Keratinocyte (primary cell): ENCODE data around the gene SH2D6. TPM values are rescaled to one million over a fixed set of nuclear protein-coding genes. Genes with fewer than 3 reads are reported as not detected.

Experiments used
- DNase-seq: peaks from one replicate; pipeline ENCODE4 v3.0.0-alpha.2; 2011; ENCODE audit warnings: low read depth, missing footprints, low spot score
- FAIRE-seq: peaks from 2 replicates; lab custom pipeline; 2011; peaks lifted over from hg19 to GRCh38; lab: Jason Lieb, UNC
- H2AFZ ChIP-seq: 2 replicates; pipeline ENCODE4 v1.6.0; 2012; ENCODE audit warnings: low read length, control low read depth, inconsistent platforms; ENCODE audit not compliant: control insufficient read depth
- H3K27ac ChIP-seq: 2 replicates; pipeline ENCODE4 v1.5.1; 2011; ENCODE audit warnings: low read length; ENCODE audit not compliant: control insufficient read depth, insufficient read depth
- H3K27me3 ChIP-seq: 3 replicates; pipeline ENCODE4 v1.6.0; 2011; ENCODE audit warnings: low read length; ENCODE audit not compliant: control insufficient read depth, insufficient read depth; ENCODE audit errors: extremely low read depth
- H3K36me3 ChIP-seq, 2 experiments: 2 replicates in 1 of 2; 3 replicates in 1 of 2; pipeline ENCODE4 v1.5.1; 2011; ENCODE audit warnings: low read length in 2 of 2, mild to moderate bottlenecking in 1 of 2; ENCODE audit not compliant: control insufficient read depth in 2 of 2, insufficient read depth in 2 of 2; ENCODE audit errors: extremely low read depth in 1 of 2
- H3K4me1 ChIP-seq: 3 replicates; pipeline ENCODE4 v1.5.1; 2011; ENCODE audit warnings: low read length; ENCODE audit not compliant: control insufficient read depth, insufficient read depth; ENCODE audit errors: extremely low read depth
- H3K4me2 ChIP-seq: 3 replicates; pipeline ENCODE4 v1.6.0; 2011; ENCODE audit warnings: low read depth, low read length; ENCODE audit not compliant: control insufficient read depth, insufficient read depth; ENCODE audit errors: extremely low read depth
- H3K4me3 ChIP-seq, 3 experiments: fragments of 200-600 bp in 1 of 3; sonication (generic) in 1 of 3; 2 replicates in 2 of 3; 3 replicates in 1 of 3; pipeline ENCODE4 v1.5.1; 2011 to 2016; ENCODE audit warnings: low read length in 3 of 3, mild to moderate bottlenecking in 3 of 3, control low read depth in 2 of 3, inconsistent platforms in 1 of 3, low read depth in 1 of 3, mixed read lengths in 1 of 3, mixed run types in 1 of 3, moderate library complexity in 1 of 3; ENCODE audit not compliant: control insufficient read depth in 2 of 3, insufficient read depth in 2 of 3; ENCODE audit errors: extremely low read depth in 1 of 3
- H3K79me2 ChIP-seq: 2 replicates; pipeline ENCODE4 v1.6.0; 2012; ENCODE audit warnings: low read length; ENCODE audit not compliant: control insufficient read depth, insufficient read depth
- H3K9ac ChIP-seq: 3 replicates; pipeline ENCODE4 v1.6.0; 2011; ENCODE audit warnings: low read length; ENCODE audit not compliant: control insufficient read depth, insufficient read depth; ENCODE audit errors: extremely low read depth
- H3K9me1 ChIP-seq: 3 replicates; pipeline ENCODE4 v1.6.0; 2011; ENCODE audit warnings: low read length; ENCODE audit not compliant: control insufficient read depth, insufficient read depth; ENCODE audit errors: extremely low read depth
- H3K9me3 ChIP-seq: 2 replicates; pipeline ENCODE4 v1.5.1; 2012; ENCODE audit warnings: low read depth, low read length; ENCODE audit not compliant: control insufficient read depth
- H4K20me1 ChIP-seq: 3 replicates; pipeline ENCODE4 v1.6.0; 2011; ENCODE audit warnings: low read length; ENCODE audit not compliant: control insufficient read depth, insufficient read depth; ENCODE audit errors: extremely low read depth
- CTCF ChIP-seq, 3 experiments: IDR thresholded peaks in 1 of 3; conservative IDR thresholded peaks in 1 of 3; optimal IDR thresholded peaks in 1 of 3; 2 replicates in 2 of 3; 3 replicates in 1 of 3; pipeline versions ENCODE3 to v1.5.1; 2011; ENCODE audit warnings: low read length in 3 of 3, mild to moderate bottlenecking in 3 of 3, moderate library complexity in 2 of 3, control low read depth in 1 of 3, inconsistent platforms in 1 of 3; ENCODE audit not compliant: insufficient read depth in 2 of 3; ENCODE audit errors: extremely low read depth in 1 of 3
- EZH2 ChIP-seq: IDR thresholded peaks from one replicate; pipeline ENCODE4 v1.6.1; 2012; ENCODE audit warnings: inconsistent platforms, mild to moderate bottlenecking, low read length, moderate library complexity
- dilution Hi-C: fragments of 300-500 bp; cut with MboI; formaldehyde crosslinking; loops from one replicate; pipeline ENCODE4 v1.7.0; 2020; ENCODE audit warnings: low sequenced_read_pairs; ENCODE audit not compliant: extremely low pct_ligation_motif_present
- polyA plus RNA-seq, 5 experiments: library from polyadenylated mRNA; depleted of rRNA in 3 of 5; stranded (reverse) in 3 of 5; stranded (forward) in 1 of 5; unstranded in 1 of 5; fragments of >200 nt; gene quantifications; 1 replicate in 1 of 5; 2 replicates in 3 of 5; 3 replicates in 1 of 5; pipeline versions ENCODE4 v1.2.1 to v1.2.3, GENCODE V29; 2011 to 2012; ENCODE audit warnings: missing spikeins in 2 of 5, low read depth in 1 of 5, low replicate concordance in 1 of 5

Gene SH2D6
- polyA plus RNA-seq, 1 donor (not counting 4 experiments of a cell fraction or from before 2014, with no cell fraction given) = 0.10 TPM

GRCh38 chr2:85414761-85415553 is 3.6 kb upstream of the SH2D6 start:
- dilution Hi-C loops = no loop called here
- DNase-seq (no peak), FAIRE-seq (no peak)
- Histone ChIP-seq H3K27ac (no peak overlapping the region), H3K79me2 (peaks cover 30% of the 10 kb centered on the region), H3K9ac (no peak overlapping the region), H3K9me1 (no peaks in the 10 kb centered on the region), H3K9me3 (no peaks in the 10 kb centered on the region), H3K4me1 (peaks cover 47% of the 10 kb centered on the region), H3K36me3 (no peaks in the 10 kb centered on the region), H2AFZ (no peak overlapping the region), H3K27me3 (no peaks in the 10 kb centered on the region), H4K20me1 (no peaks in the 10 kb centered on the region), H3K4me2 (peak overlapping the region; percentile 98), H3K4me3 (no peak overlapping the region)
- TF ChIP-seq EZH2 = no peak
- no peak for TF ChIP-seq CTCF (optimal IDR thresholded peaks at IDR 0.05 in 1 of 3, IDR thresholded peaks at IDR 0.05 in 1 of 3, conservative IDR thresholded peaks at IDR 0.05 in 1 of 3; ENCODE audit: extremely low read depth in 1 of 3, insufficient read depth in 2 of 3, low read length in 3 of 3)

- FAIRE-seq (no peak), DNase-seq (no peak)
- Histone ChIP-seq H3K9ac (no peak overlapping the region), H3K27ac (no peak overlapping the region), H3K27me3 (no peaks in the 10 kb centered on the region), H3K4me3 (no peak overlapping the region), H2AFZ (no peak overlapping the region), H4K20me1 (no peaks in the 10 kb centered on the region), H3K36me3 (no peaks in the 10 kb centered on the region), H3K9me3 (no peaks in the 10 kb centered on the region), H3K9me1 (no peaks in the 10 kb centered on the region), H3K4me2 (no peak overlapping the region), H3K4me1 (peaks cover 47% of the 10 kb centered on the region), H3K79me2 (peaks cover 22% of the 10 kb centered on the region)
- TF ChIP-seq EZH2 = no peak
- TF ChIP-seq CTCF (optimal IDR thresholded peaks at IDR 0.05 in 1 of 3, IDR thresholded peaks at IDR 0.05 in 1 of 3, conservative IDR thresholded peaks at IDR 0.05 in 1 of 3; ENCODE audit: extremely low read depth in 1 of 3, insufficient read depth in 2 of 3, low read length in 3 of 3) = no peak
- dilution Hi-C loops = no loop called here
These were observed 2.4 kb upstream of the SH2D6 start for GRCh38 chr2:85415980-85416650.
